NK-92 (cell line): ENCODE measurements around the gene PELI1.
"Not testable (repeated sequence)": the region's sequence is repeated elsewhere in the genome, so short reads cannot be mapped to it uniquely, and the experiment has no call there.

Source experiments
- DNase-seq: peaks from one replicate; lab custom pipeline; 2025; ENCODE audit not compliant: unreplicated experiment; lab: John Stamatoyannopoulos, UW

Gene PELI1

GRCh38 chr2:64124168-64124567 is 20.1 kb downstream of the PELI1 start:
- no peak for DNase-seq

DNA sequence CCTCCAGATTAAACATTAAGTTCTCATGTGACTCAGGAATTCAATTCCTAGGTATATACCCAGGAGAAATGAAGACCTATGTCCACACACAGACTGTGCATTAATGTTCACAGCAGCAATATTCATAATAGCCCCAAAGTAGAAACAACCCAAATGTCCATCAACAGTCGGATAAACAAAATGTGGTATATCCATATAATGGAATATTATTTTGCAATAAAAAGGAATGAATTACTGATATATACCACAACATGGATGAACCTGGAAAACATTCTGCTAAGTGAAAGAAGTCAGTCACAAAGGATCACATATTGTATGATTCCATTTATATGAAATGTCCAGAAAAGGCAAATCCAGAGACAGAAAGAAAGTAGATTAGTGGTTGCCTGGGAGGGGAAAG is 20.5 kb downstream of the PELI1 start:
- no peak for DNase-seq

DNA sequence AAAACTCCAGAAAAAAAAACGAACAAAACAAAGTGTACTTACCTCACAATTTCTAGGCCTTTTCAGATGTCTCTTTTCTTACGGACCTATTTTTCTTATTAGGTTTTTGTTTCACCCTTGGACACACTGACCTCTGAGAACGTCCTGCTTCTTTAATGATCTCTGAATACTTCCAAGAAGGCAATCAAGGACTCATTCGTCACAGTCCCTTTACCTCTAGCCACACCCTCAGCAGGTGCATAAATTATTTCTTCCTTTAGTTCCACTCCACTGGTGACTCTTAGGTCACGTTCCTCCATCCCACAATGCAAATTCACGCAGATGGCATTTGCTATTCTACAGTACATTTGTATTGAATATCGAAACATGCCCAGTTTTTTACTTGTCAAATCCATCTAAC is 21.9 kb downstream of the PELI1 start:
- DNase-seq, result no peak

DNA sequence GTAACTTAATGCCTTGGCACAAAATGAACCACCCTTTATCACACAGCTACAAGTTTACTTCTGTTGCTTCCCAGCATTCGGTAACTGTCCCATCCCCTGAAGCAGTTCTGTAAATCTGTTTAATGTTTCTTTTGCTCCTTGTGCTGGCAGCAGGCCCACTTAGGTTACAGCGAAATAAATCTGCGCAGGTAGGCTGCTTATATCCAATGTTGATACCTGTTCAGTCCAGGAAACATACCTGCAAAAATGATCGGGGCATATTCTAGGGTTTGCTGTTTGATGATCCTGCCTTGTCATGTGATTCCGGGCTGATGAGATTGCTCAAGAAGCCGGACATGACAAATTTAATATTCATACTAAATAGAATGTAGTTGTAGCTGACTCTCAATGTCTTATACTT is 23.3 kb downstream of the PELI1 start:
- DNase-seq, result no peak

DNA sequence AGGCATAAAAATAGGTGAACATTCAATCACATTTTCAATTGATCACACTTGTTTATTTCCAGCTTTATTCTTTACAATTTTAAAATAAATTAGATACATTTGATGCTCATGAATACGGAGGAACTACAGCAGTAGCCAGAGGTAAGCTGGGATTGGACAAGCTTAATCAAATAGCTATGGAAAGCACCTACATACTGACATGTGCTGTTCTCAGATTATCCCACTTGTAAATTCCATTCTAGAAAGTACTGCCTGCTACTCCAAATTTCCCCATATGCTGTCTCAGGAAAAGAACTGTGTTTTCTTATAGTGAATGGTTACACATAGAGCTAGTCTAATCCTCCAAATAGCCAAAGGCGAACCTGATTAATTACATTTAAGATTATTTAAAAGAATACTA is 24.2 kb downstream of the PELI1 start:
- DNase-seq, result no peak

DNA sequence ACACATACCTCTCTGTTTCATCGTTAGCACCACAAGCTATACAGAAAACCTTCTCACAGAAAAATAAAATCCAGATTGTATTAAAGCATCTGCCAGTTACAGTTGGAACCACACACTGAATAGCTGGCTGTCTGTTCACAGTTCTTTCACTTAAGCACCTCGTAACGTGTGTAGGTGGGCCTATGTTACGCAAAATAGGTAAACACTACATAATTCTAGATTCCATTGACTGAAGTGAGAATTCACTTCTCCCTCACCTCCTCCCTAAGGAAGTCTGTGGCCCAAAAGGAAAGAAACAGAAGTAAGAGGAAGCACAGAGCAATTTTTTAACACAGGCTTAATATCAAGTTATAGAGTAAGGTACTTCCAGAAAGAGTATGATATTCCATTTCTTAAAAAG is 24.9 kb downstream of the PELI1 start:
- DNase-seq, result no peak

DNA sequence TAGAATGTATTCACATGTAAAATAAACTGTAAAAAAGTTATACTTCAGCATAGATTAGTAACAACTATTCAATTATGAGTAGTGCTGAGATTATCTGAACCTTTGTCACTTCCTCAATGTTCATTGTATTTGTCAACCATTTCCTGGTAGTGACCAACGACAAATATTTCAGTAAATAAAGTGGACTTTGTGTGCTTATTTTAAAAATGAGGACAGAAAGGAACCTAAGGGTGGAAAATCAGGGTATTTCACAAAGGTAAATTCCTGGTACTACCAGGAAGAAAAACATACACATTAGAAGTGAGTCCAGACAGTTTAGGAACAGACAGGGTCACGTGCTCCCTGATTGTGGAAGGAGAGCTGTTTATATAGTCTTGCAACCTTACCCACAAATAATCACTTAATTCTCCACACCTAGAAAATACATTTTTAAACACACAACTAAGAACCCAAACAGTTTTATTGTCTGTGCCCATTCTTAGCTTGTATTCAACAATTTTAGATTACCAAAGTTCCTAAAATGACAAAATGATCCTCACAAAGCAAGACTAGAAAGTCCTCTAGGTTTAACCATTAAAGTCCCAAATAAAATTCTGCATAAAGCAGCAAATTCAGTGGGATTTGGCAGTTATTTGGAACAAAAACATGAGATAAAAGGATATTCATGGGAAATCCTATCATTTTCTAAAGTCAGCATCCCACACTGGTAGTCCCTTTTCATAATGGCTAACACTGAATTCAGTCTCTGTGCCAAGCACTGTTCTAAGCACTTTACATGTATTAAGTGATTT is 28.2 kb downstream of the PELI1 start:
- no peak for DNase-seq

GRCh38 chr2:64114912-64115277 is 29.3 kb downstream of the PELI1 start:
- no peak for DNase-seq

- DNase-seq, result no peak
Observed at GRCh38 chr2:64114063-64114911, 29.9 kb downstream of the PELI1 start.

DNA sequence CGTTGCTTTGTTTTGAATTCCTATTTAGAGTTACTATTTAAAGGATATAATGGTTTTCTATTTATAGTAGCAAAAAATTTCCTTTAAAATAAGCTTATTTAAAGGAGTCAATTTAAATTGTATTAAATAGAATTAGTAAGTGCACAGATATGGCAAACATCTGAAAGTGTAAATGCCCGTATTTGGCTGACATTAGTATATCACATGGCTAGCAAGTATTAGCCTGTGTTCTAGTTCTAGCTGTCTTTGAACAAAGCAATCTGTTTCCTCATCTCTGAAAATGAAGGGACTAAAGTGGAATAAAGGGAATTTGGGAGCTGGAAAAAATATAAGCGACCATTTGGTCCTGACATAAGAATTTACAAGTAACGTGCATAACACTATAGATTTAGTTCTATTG is 32.2 kb downstream of the PELI1 start:
- no peak for DNase-seq

DNA sequence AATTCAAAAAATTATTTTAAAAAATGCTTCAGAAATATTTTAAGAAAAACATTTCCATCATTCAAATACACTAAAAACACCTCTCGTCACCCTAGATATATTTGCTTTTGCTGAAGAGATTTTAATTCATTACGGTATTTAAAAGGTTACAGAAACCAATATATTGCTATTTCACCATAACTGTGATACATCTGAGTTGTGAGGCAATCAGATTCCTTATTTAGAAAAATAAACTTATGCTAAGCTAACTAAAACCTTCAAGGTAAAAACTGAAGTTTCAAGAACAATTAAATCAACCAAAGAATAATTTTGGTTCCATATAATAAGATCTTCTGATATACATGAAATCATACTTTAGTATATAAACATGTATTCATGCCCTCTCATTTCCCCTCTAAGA is 32.8 kb downstream of the PELI1 start:
- no peak for DNase-seq

DNA sequence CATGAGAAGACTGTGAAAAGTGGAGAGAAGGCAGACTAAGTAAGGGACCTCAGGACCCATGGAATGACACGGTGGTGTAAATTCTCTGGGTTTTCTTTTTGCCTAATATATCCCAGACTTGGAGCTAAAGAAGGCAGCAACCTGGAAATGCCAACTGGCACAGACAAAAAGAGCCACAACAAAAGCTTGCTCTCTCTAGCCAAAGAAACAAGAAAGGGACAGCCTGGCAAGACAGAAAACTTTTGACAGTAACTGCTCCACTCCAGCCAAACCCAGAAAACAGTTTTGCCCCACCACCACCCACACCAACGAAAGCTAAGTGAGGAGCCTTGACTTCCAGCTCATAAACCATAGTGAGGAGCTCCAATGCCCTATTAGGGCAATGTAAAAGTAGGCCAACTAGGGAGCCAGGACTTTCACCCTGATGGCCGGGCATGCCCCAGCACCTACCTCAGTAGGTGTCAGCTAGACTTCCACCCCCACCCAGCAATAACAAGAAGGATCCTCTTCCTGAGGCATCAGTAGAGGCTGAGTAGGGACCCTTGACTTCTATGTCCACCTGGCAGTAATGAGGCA is 35.5 kb downstream of the PELI1 start:
- DNase-seq, result no peak

- no peak for DNase-seq
Observed at GRCh38 chr2:64106481-64106880, 37.7 kb downstream of the PELI1 start.

DNA sequence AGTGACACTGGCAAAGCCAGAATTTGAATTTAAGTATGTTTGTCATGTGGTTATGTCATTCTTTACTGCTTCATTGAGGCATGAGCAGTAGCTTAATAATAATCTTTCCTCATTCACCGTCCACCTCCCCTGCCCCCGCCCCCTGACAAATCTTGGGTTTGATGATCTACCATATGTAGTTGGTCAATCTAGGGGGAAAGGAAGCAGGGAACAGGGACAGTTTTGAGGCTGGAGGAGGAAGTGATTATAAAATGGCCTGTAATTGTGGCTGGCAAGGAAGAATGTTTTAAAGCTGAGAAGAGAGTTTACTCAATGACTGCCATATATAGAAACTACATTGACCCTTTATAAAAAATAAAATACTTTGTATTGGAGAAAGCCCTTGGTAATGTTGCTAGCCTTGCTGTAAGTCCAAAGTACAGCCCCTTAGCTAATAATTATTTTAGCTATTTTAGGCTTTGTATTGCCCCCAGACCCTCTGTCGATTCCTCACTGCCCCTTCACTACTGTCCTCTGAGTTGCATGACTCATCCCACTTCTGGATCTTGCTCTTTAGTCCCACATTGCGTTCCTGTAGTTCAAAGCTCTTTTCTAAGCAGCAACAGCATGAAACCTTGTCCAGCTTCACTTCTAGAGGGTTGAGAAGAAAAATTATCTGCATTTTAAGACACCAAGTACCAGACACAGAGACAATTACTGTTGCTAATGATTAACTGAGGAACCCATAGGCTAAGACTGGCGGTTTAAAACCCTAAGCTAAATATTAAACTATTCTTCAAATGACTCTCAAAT is 38.4 kb downstream of the PELI1 start:
- DNase-seq, result no peak

DNA sequence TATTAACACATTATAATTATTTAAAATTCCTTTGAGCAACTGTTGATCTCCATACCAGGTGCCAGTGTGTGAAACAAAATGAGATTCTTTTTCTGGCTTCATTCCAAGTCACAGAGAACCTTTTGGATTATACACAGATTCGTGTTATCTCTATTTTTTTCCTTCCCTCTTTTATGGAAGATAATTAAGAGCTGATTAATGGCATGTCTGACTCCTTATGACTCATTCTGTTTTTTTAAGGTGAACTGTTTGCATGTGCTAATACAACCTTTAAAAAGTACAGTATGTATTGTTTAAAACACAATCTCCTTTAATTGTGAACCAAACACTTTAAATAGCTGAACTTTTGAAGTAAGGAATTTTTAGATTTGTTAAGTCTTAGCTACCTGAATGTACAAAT is 39.3 kb downstream of the PELI1 start:
- no peak for DNase-seq

GRCh38 chr2:64102736-64103135 is 41.5 kb downstream of the PELI1 start:
- DNase-seq, result not testable (repeated sequence)

GRCh38 chr2:64101141-64101591 is 43.1 kb downstream of the PELI1 start:
- DNase-seq, result no peak

DNA sequence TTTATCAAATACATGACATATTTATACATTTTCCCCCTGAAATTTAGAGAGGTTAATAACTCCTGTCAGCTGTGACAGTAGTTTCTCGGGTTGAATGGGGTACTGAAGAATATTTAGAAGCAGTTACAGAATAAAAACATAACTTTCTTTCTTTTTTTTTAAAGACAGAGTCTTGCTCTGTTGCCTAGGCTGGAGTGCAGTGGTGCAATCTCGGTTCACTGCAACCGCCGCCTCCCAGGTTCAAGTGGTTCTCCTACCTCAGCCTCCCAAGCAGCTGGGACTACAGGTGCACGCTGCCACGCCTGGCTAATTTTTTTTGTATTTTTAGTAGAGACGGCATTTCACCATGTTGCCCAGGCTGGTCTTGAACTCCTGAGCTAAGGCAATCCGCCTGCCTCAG is 43.6 kb downstream of the PELI1 start:
- not testable (repeated sequence) for DNase-seq

GRCh38 chr2:64094663-64095382 is 49.4 kb downstream of the PELI1 start:
- no peak for DNase-seq

DNA sequence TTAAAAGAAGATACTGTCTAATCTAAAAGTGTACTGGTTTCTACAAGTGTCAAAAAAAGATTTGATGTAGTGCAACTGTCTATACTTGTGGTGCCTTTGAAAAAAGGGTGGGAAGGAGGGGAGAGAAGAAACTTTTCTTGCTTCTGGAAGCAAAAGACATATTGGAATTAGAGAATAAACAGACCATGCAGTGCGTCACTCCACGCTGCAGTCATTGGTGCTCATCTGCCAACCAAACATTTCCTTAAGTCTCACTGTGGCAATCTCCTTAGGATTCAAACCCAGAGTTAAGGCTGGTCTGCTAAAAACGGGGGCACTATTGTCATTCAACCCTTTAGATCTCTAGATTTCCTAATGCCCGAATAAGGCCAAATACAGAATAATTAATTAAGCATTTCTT is 50.9 kb downstream of the PELI1 start:
- DNase-seq, result no peak

- DNase-seq, result no peak
Observed at GRCh38 chr2:64092502-64092901, 51.7 kb downstream of the PELI1 start.
